Measurements from ENCODE around the gene ACKR3.

The ACKR3 gene

GRCh38 chr2:236548179-236548921 lies 21.3 kb upstream of the ACKR3 start:
- Histone ChIP-seq H3K36me3 (ENCODE audit: control insufficient read depth in 2 of 2, insufficient read depth in 2 of 2, low read length in 2 of 2) (no peaks in the 10 kb centered on the region), H3K4me1 (ENCODE audit: control insufficient read depth in 2 of 2, insufficient read depth in 2 of 2, low read length in 2 of 2) (peaks cover 0 to 5% of the 10 kb centered on the region in 2 donors), H3K27ac (ENCODE audit: low read depth in 2 of 2, low read length in 2 of 2) (peak overlapping the region in 1 of 2 donors; percentile 3), H3K4me3 (ENCODE audit: low read length in 2 of 2) (no peak overlapping the region), H3K27me3 (ENCODE audit: control insufficient read depth in 2 of 2, insufficient read depth in 2 of 2, low read length in 2 of 2) (no peaks in the 10 kb centered on the region), H3K9me3 (ENCODE audit: control insufficient read depth in 2 of 2, low read length in 2 of 2) (no peaks in the 10 kb centered on the region), H3K9ac (ENCODE audit: low read depth in 1 of 2, low read length in 2 of 2) (no peak overlapping the region)

- Histone ChIP-seq H3K27ac (ENCODE audit: low read depth in 2 of 2, low read length in 2 of 2) (no peak overlapping the region), H3K9ac (ENCODE audit: low read depth in 1 of 2, low read length in 2 of 2) (no peak overlapping the region), H3K27me3 (ENCODE audit: control insufficient read depth in 2 of 2, insufficient read depth in 2 of 2, low read length in 2 of 2) (no peaks in the 10 kb centered on the region), H3K36me3 (ENCODE audit: control insufficient read depth in 2 of 2, insufficient read depth in 2 of 2, low read length in 2 of 2) (no peaks in the 10 kb centered on the region), H3K4me1 (ENCODE audit: control insufficient read depth in 2 of 2, insufficient read depth in 2 of 2, low read length in 2 of 2) (peaks cover 0 to 5% of the 10 kb centered on the region in 2 donors), H3K9me3 (ENCODE audit: control insufficient read depth in 2 of 2, low read length in 2 of 2) (no peaks in the 10 kb centered on the region), H3K4me3 (ENCODE audit: low read length in 2 of 2) (no peak overlapping the region)
Measured at GRCh38 chr2:236549165-236549564, 20.5 kb upstream of the ACKR3 start.

GRCh38 chr2:236550290-236550689 lies 19.3 kb upstream of the ACKR3 start:
- no peaks in the 10 kb centered on the region for H3K27me3 ChIP-seq (ENCODE audit: control insufficient read depth in 2 of 2, insufficient read depth in 2 of 2, low read length in 2 of 2)
- no peaks in the 10 kb centered on the region for H3K36me3 ChIP-seq (ENCODE audit: control insufficient read depth in 2 of 2, insufficient read depth in 2 of 2, low read length in 2 of 2)
- H3K4me1 ChIP-seq (ENCODE audit: control insufficient read depth in 2 of 2, insufficient read depth in 2 of 2, low read length in 2 of 2) = peaks cover 0 to 5% of the 10 kb centered on the region in 2 donors
- H3K9me3 ChIP-seq (ENCODE audit: control insufficient read depth in 2 of 2, low read length in 2 of 2) = no peaks in the 10 kb centered on the region
- H3K9ac ChIP-seq (ENCODE audit: low read depth in 1 of 2, low read length in 2 of 2) = no peak overlapping the region
- no peak overlapping the region for H3K4me3 ChIP-seq (ENCODE audit: low read length in 2 of 2)
- H3K27ac ChIP-seq (ENCODE audit: low read depth in 2 of 2, low read length in 2 of 2) = no peak overlapping the region

- peaks cover 0 to 5% of the 10 kb centered on the region in 2 donors for H3K4me1 ChIP-seq (ENCODE audit: control insufficient read depth in 2 of 2, insufficient read depth in 2 of 2, low read length in 2 of 2)
- H3K27ac ChIP-seq (ENCODE audit: low read depth in 2 of 2, low read length in 2 of 2) = no peak overlapping the region
- no peak overlapping the region for H3K9ac ChIP-seq (ENCODE audit: low read depth in 1 of 2, low read length in 2 of 2)
- H3K9me3 ChIP-seq (ENCODE audit: control insufficient read depth in 2 of 2, low read length in 2 of 2) = no peaks in the 10 kb centered on the region
- no peaks in the 10 kb centered on the region for H3K27me3 ChIP-seq (ENCODE audit: control insufficient read depth in 2 of 2, insufficient read depth in 2 of 2, low read length in 2 of 2)
- no peaks in the 10 kb centered on the region for H3K36me3 ChIP-seq (ENCODE audit: control insufficient read depth in 2 of 2, insufficient read depth in 2 of 2, low read length in 2 of 2)
- H3K4me3 ChIP-seq (ENCODE audit: low read length in 2 of 2) = no peak overlapping the region
Measured at GRCh38 chr2:236550701-236551465, 18.7 kb upstream of the ACKR3 start.

GRCh38 chr2:236551471-236552211 lies 18.0 kb upstream of the ACKR3 start:
- peaks cover 0 to 1% of the 10 kb centered on the region in 2 donors for H3K4me1 ChIP-seq (ENCODE audit: control insufficient read depth in 2 of 2, insufficient read depth in 2 of 2, low read length in 2 of 2)
- H3K27ac ChIP-seq (ENCODE audit: low read depth in 2 of 2, low read length in 2 of 2) = no peak overlapping the region
- H3K4me3 ChIP-seq (ENCODE audit: low read length in 2 of 2) = no peak overlapping the region
- H3K9ac ChIP-seq (ENCODE audit: low read depth in 1 of 2, low read length in 2 of 2) = no peak overlapping the region
- no peaks in the 10 kb centered on the region for H3K27me3 ChIP-seq (ENCODE audit: control insufficient read depth in 2 of 2, insufficient read depth in 2 of 2, low read length in 2 of 2)
- no peaks in the 10 kb centered on the region for H3K9me3 ChIP-seq (ENCODE audit: control insufficient read depth in 2 of 2, low read length in 2 of 2)
- H3K36me3 ChIP-seq (ENCODE audit: control insufficient read depth in 2 of 2, insufficient read depth in 2 of 2, low read length in 2 of 2) = no peaks in the 10 kb centered on the region

GRCh38 chr2:236552212-236552542 lies 17.4 kb upstream of the ACKR3 start:
- Histone ChIP-seq H3K9ac (ENCODE audit: low read depth in 1 of 2, low read length in 2 of 2) (no peak overlapping the region), H3K4me1 (ENCODE audit: control insufficient read depth in 2 of 2, insufficient read depth in 2 of 2, low read length in 2 of 2) (no peaks in the 10 kb centered on the region), H3K36me3 (ENCODE audit: control insufficient read depth in 2 of 2, insufficient read depth in 2 of 2, low read length in 2 of 2) (no peaks in the 10 kb centered on the region), H3K27me3 (ENCODE audit: control insufficient read depth in 2 of 2, insufficient read depth in 2 of 2, low read length in 2 of 2) (no peaks in the 10 kb centered on the region), H3K27ac (ENCODE audit: low read depth in 2 of 2, low read length in 2 of 2) (no peak overlapping the region), H3K9me3 (ENCODE audit: control insufficient read depth in 2 of 2, low read length in 2 of 2) (no peaks in the 10 kb centered on the region), H3K4me3 (ENCODE audit: low read length in 2 of 2) (no peak overlapping the region)

- Histone ChIP-seq H3K27ac (ENCODE audit: low read depth in 2 of 2, low read length in 2 of 2) (no peak overlapping the region), H3K4me3 (ENCODE audit: low read length in 2 of 2) (no peak overlapping the region), H3K9ac (ENCODE audit: low read depth in 1 of 2, low read length in 2 of 2) (no peak overlapping the region), H3K27me3 (ENCODE audit: control insufficient read depth in 2 of 2, insufficient read depth in 2 of 2, low read length in 2 of 2) (no peaks in the 10 kb centered on the region), H3K36me3 (ENCODE audit: control insufficient read depth in 2 of 2, insufficient read depth in 2 of 2, low read length in 2 of 2) (no peaks in the 10 kb centered on the region), H3K9me3 (ENCODE audit: control insufficient read depth in 2 of 2, low read length in 2 of 2) (no peaks in the 10 kb centered on the region), H3K4me1 (ENCODE audit: control insufficient read depth in 2 of 2, insufficient read depth in 2 of 2, low read length in 2 of 2) (no peaks in the 10 kb centered on the region)
Measured at GRCh38 chr2:236552581-236553363, 16.9 kb upstream of the ACKR3 start.

- Histone ChIP-seq H3K27me3 (ENCODE audit: control insufficient read depth in 2 of 2, insufficient read depth in 2 of 2, low read length in 2 of 2) (no peaks in the 10 kb centered on the region), H3K27ac (ENCODE audit: low read depth in 2 of 2, low read length in 2 of 2) (no peak overlapping the region), H3K4me1 (ENCODE audit: control insufficient read depth in 2 of 2, insufficient read depth in 2 of 2, low read length in 2 of 2) (no peaks in the 10 kb centered on the region), H3K9ac (ENCODE audit: low read depth in 1 of 2, low read length in 2 of 2) (no peak overlapping the region), H3K9me3 (ENCODE audit: control insufficient read depth in 2 of 2, low read length in 2 of 2) (no peaks in the 10 kb centered on the region), H3K36me3 (ENCODE audit: control insufficient read depth in 2 of 2, insufficient read depth in 2 of 2, low read length in 2 of 2) (no peaks in the 10 kb centered on the region), H3K4me3 (ENCODE audit: low read length in 2 of 2) (no peak overlapping the region)
Measured at GRCh38 chr2:236553522-236553921, 16.1 kb upstream of the ACKR3 start.

GRCh38 chr2:236554629-236555282 lies 14.9 kb upstream of the ACKR3 start:
- Histone ChIP-seq H3K9me3 (ENCODE audit: control insufficient read depth in 2 of 2, low read length in 2 of 2) (no peaks in the 10 kb centered on the region), H3K27ac (ENCODE audit: low read depth in 2 of 2, low read length in 2 of 2) (no peak overlapping the region), H3K4me3 (ENCODE audit: low read length in 2 of 2) (no peak overlapping the region), H3K27me3 (ENCODE audit: control insufficient read depth in 2 of 2, insufficient read depth in 2 of 2, low read length in 2 of 2) (no peaks in the 10 kb centered on the region), H3K36me3 (ENCODE audit: control insufficient read depth in 2 of 2, insufficient read depth in 2 of 2, low read length in 2 of 2) (no peaks in the 10 kb centered on the region), H3K4me1 (ENCODE audit: control insufficient read depth in 2 of 2, insufficient read depth in 2 of 2, low read length in 2 of 2) (no peaks in the 10 kb centered on the region), H3K9ac (ENCODE audit: low read depth in 1 of 2, low read length in 2 of 2) (no peak overlapping the region)

Measured in mucosa of rectum (tissue), 2 donors.